ENCODE measurements around the gene FXYD6.

- TF ChIP-seq, protein P1, sequence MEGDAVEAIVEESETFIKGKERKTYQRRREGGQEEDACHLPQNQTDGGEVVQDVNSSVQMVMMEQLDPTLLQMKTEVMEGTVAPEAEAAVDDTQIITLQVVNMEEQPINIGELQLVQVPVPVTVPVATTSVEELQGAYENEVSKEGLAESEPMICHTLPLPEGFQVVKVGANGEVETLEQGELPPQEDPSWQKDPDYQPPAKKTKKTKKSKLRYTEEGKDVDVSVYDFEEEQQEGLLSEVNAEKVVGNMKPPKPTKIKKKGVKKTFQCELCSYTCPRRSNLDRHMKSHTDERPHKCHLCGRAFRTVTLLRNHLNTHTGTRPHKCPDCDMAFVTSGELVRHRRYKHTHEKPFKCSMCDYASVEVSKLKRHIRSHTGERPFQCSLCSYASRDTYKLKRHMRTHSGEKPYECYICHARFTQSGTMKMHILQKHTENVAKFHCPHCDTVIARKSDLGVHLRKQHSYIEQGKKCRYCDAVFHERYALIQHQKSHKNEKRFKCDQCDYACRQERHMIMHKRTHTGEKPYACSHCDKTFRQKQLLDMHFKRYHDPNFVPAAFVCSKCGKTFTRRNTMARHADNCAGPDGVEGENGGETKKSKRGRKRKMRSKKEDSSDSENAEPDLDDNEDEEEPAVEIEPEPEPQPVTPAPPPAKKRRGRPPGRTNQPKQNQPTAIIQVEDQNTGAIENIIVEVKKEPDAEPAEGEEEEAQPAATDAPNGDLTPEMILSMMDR (IDR thresholded peaks at IDR 0.05) = no peak
- TF ChIP-seq POLR2A (IDR thresholded peaks at IDR 0.05) = no peak
These were observed 45.4 kb upstream of the FXYD6 start for GRCh38 chr11:117921893-117922292.
